Activated T-helper 1 cell treated with anti-CD3 and anti-CD28 coated beads, Interleukin-12 subunit alpha, Interleukin-12 subunit beta, Interleukin-2, Interleukin-4 antibody, amounts not matched to agents 30 ng/mL and 10 ng/mL and 1 ng/mL, durations not matched to agents 14 hours and 24 hours and 36 hours (primary cell): ENCODE data around the gene SHROOM3. TPM values are rescaled to one million over a fixed set of nuclear protein-coding genes. Genes with fewer than 3 reads are reported as not detected.

Experiments used
- DNase-seq: peaks from one replicate; pipeline ENCODE4 v3.0.0; 2021; ENCODE audit warnings: low spot score
- H3K27ac Mint-ChIP-seq: one replicate; pipeline ENCODE4 v1.8.0; 2021; ENCODE audit warnings: mild to moderate bottlenecking, mixed read lengths
- H3K27me3 Mint-ChIP-seq: one replicate; pipeline ENCODE4 v1.8.0; 2022; ENCODE audit warnings: mild to moderate bottlenecking, moderate library complexity, mixed read lengths; ENCODE audit not compliant: insufficient read depth
- H3K36me3 Mint-ChIP-seq: one replicate; pipeline ENCODE4 v1.8.0; 2021; ENCODE audit warnings: low read depth, mixed read lengths
- H3K4me1 Mint-ChIP-seq: one replicate; pipeline ENCODE4 v1.8.0; 2021; ENCODE audit warnings: low read depth, mixed read lengths
- H3K4me3 Mint-ChIP-seq: one replicate; pipeline ENCODE4 v1.8.0; 2021; ENCODE audit warnings: mild to moderate bottlenecking, moderate library complexity, mixed read lengths
- H3K9me3 Mint-ChIP-seq: one replicate; pipeline ENCODE4 v1.8.0; 2021; ENCODE audit warnings: mixed read lengths
- intact Hi-C: fragments of 100-400 bp; cut with micrococcal nuclease; formaldehyde crosslinking; loops from one replicate; pipeline ENCODE4 v1.15.1; 2024
- total RNA-seq: library from RNA; stranded (reverse); gene quantifications from 2 replicates; pipeline ENCODE4 v1.2.3, GENCODE V29; 2022

Gene SHROOM3
- total RNA-seq, 1 donor from 2014 or later = 0.05 TPM

DNA sequence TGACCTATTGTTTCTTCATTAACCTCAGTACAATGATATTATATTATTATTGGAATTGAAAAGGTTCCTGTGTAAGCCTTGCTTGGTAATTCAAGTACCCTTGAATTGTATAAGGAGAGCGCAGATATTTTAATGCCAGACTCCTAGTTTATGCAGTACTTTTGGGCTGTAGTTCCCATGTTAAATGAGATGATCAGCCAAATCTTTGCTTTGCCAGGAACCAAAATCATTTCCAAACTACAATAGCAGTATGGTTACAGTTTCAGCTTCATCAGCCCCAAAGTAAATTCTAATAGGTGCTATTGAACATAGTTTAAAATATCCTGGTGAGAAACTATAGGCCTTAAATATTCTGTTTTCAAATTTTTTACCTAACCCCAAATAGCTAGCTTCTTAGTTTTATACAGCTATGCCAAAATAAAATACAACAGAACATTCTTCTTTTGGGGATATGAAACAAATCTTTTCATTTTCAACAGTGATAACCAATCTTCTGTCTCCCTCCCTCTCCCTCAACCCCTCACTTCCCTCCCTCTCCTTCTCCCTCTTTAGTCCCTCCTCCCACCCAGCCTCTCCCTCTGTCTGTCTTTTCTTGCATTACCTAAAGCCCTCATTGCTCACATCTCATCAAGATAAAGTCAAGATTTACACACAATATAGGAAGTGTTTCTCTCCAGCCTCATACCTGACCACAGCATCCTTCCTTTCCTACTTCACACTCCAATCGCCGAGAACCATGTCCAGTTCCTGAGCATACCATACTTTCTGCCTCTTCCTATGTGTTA is 190.1 kb downstream of the SHROOM3 start:
- intact Hi-C loops = no loop called here
- no peak for DNase-seq
- H3K4me1 Mint-ChIP-seq = no peaks in the 10 kb centered on the region
- H3K27ac Mint-ChIP-seq = no peak overlapping the region
- H3K4me3 Mint-ChIP-seq = no peak overlapping the region
- H3K9me3 Mint-ChIP-seq = no peaks in the 10 kb centered on the region
- H3K27me3 Mint-ChIP-seq = peaks cover 2% of the 10 kb centered on the region
- no peaks in the 10 kb centered on the region for H3K36me3 Mint-ChIP-seq

DNA sequence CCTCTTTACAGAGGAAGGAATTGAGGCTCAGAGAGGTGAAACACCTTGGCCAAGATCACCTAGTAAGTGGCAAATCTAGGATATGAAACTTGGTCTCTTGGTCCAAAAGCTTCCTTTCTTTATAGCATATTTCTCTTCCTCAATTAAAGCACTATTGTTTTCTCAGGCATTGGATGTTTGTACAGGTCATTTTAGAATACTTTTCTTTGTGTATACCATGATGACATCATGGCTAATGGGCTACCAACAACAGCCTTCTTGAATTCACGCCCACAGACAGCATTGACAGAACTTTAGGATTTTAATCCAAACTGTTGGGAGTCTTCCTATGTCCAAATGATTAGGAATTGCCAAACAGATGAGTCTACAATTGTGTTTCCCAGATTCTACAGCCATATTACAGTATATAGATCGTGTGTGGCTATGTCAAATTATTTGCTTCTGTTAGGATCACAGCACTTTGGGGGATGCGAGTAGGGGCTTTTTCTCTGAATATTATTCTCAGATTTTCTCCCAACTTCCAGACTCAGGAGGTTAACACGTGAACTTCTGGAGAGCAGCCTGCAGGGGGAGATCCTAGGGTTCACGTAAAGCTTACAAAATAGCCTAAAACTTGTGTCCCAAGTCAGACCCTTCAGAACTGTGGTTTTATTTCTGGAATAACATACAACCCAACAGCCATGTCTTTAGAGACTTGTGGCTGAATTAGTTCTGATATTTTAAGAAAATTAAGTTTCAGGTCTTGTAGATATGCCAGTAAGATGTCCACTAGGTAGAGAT is 191.8 kb downstream of the SHROOM3 start:
- Mint-ChIP-seq H3K27me3 (peaks cover 4% of the 10 kb centered on the region), H3K4me1 (no peaks in the 10 kb centered on the region), H3K36me3 (no peaks in the 10 kb centered on the region), H3K9me3 (no peaks in the 10 kb centered on the region), H3K4me3 (no peak overlapping the region), H3K27ac (no peak overlapping the region)
- DNase-seq = no peak
- intact Hi-C loops = no loop called here

DNA sequence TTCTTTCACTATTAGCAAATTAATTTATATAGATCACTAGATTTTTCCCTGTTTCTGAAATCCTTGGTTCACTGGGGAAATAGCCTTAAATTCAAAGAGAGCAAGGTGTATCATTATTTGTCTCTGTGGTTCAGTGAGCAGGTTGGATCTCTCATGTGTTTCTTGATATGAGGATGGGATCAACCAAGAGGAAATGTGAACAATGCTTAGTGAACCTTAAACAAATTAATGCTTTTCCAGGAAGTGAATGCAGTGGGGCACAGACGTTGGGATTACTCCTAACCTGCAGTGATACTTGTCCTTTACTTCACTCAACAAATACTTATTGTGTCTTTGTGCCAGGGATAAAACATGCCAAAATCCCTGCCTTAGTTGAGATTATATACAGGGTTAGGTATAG is 193.2 kb downstream of the SHROOM3 start:
- Mint-ChIP-seq H3K27me3 (peaks cover 4% of the 10 kb centered on the region), H3K27ac (no peak overlapping the region), H3K4me1 (no peaks in the 10 kb centered on the region), H3K36me3 (no peaks in the 10 kb centered on the region), H3K9me3 (no peaks in the 10 kb centered on the region), H3K4me3 (no peak overlapping the region)
- no peak for DNase-seq
- intact Hi-C loops = no loop called here

DNA sequence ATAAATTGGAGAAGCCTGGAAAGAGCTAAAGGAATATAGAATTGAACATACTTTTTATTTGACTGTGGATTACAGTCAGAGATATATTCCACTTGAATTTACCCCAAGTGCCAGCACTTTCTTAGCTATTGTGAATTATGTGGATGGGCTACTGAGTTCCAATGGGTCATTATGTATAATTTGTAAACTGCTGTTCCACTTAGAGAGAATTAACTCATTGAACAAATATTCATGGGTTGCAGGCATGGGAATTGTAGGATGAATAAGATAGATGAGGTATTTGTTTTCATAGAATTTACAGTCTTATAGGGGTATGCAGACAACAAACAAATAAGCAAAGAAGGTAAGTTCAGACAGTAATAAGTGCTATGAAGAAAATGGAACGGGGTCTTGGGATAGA is 195.7 kb downstream of the SHROOM3 start:
- intact Hi-C loops = no loop called here
- Mint-ChIP-seq H3K27ac (no peak overlapping the region), H3K27me3 (peaks cover 8% of the 10 kb centered on the region), H3K4me3 (no peak overlapping the region), H3K4me1 (no peaks in the 10 kb centered on the region), H3K9me3 (no peaks in the 10 kb centered on the region), H3K36me3 (no peaks in the 10 kb centered on the region)
- no peak for DNase-seq

DNA sequence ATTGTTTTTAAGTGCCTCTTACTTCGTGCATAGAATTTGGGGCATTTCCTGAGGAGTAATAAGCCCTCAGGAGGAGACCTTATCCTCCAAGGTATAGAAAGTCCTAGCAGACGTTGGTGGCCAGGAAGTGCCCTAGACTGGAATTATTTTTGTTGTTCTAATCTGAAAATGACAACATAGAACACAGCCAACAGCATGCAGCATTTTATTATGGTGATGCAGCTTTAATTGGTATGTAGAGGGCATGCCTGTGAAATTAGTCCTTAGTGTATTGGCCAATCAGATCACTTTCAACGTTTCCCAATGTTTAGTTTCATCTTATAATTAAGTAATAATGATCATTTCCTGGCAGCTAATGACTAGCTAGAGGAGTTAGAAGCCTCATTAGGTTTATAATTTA is 199.2 kb downstream of the SHROOM3 start:
- H3K4me1 Mint-ChIP-seq = no peaks in the 10 kb centered on the region
- no peaks in the 10 kb centered on the region for H3K36me3 Mint-ChIP-seq
- H3K9me3 Mint-ChIP-seq = no peaks in the 10 kb centered on the region
- H3K27ac Mint-ChIP-seq = no peak overlapping the region
- H3K27me3 Mint-ChIP-seq = peaks cover 9% of the 10 kb centered on the region
- no peak for DNase-seq
- no peak overlapping the region for H3K4me3 Mint-ChIP-seq
- intact Hi-C loops = no loop called here

DNA sequence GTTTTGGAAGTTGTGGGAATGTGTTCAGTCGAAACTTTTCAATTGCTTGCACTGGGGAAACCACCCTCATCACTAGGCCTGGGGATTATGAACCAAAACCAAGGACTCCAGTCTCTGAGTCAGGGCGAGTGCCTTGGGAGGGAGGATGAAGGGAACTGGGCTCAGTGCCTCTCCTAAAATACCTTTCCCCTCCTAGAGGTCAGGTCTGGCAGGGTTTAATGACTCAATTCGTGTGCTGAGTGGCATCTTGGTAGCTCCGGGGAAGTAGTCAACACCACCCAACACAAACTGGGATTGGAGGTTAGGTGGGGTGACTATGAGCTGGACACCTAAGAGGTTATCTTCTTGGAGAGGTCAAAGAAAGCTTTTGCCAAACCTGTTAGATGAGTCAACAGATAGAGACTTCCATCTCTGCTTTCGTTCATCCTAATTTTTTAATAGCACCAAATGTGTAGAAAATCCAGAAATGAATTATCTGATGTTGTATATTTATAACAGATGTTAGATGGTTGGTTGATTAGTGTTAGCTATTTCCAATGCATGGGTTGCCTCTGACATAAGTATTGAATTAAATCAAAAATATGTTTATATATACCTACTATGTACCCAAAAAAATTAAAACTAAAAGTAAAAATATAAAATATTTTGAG is 202.8 kb downstream of the SHROOM3 start:
- no peaks in the 10 kb centered on the region for H3K9me3 Mint-ChIP-seq
- no peak for DNase-seq
- no peaks in the 10 kb centered on the region for H3K36me3 Mint-ChIP-seq
- intact Hi-C loops = no loop called here
- no peak overlapping the region for H3K27ac Mint-ChIP-seq
- peaks cover 14% of the 10 kb centered on the region for H3K27me3 Mint-ChIP-seq
- H3K4me1 Mint-ChIP-seq = no peaks in the 10 kb centered on the region
- no peak overlapping the region for H3K4me3 Mint-ChIP-seq

DNA sequence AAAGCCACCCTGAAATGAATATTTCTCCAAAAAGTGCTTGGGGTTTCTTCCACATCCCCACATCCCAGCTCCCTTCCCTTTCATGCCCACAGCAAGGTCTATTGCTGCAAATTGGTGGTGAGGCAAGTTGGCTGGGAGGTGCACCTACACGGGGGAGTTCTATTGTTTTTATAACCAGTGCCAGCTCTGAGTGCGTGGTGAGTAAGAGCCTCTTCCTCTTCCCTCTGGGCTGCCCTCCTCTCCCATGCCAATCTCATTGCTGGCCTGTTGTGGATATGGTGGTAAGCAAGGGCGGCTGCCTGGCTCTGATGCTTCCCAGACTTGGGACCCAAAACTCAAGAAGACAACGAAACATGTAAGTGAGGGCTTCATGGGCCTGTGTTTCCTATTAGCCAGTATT is 204.3 kb downstream of the SHROOM3 start:
- Mint-ChIP-seq H3K27me3 (peaks cover 14% of the 10 kb centered on the region), H3K9me3 (no peaks in the 10 kb centered on the region), H3K4me1 (no peaks in the 10 kb centered on the region), H3K27ac (no peak overlapping the region), H3K4me3 (no peak overlapping the region), H3K36me3 (no peaks in the 10 kb centered on the region)
- DNase-seq = no peak
- intact Hi-C loops = no loop called here

DNA sequence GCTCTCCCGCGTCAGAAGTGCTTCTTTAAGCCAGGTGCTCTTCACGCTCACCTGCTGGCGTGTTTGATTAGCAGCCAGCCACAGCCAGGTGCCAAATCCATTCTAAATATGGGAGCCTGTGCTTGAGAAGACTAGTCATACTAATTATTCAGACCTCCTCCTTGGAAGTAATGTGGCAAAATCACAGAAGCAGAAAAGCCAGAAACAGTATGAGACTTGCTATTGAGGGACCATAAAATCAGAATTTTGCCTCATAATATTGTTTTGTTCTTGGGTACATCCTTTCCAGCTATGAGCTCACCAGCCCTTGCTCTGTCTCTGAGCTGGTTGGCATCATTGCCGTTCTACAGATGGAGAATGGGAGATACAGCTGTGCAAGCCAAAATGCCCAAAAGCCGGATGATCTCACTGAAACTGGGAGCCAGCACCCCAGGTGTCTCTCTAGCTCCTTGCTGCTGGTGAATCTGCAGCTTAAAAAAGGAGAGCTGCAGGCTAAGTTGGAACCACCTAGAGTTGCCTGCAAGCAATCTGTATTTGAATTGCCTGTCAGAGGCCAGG is 205.4 kb downstream of the SHROOM3 start:
- H3K27me3 Mint-ChIP-seq = peaks cover 10% of the 10 kb centered on the region
- no peak for DNase-seq
- no peaks in the 10 kb centered on the region for H3K36me3 Mint-ChIP-seq
- H3K27ac Mint-ChIP-seq = no peak overlapping the region
- no peak overlapping the region for H3K4me3 Mint-ChIP-seq
- intact Hi-C loops = no loop called here
- no peaks in the 10 kb centered on the region for H3K9me3 Mint-ChIP-seq
- no peaks in the 10 kb centered on the region for H3K4me1 Mint-ChIP-seq

DNA sequence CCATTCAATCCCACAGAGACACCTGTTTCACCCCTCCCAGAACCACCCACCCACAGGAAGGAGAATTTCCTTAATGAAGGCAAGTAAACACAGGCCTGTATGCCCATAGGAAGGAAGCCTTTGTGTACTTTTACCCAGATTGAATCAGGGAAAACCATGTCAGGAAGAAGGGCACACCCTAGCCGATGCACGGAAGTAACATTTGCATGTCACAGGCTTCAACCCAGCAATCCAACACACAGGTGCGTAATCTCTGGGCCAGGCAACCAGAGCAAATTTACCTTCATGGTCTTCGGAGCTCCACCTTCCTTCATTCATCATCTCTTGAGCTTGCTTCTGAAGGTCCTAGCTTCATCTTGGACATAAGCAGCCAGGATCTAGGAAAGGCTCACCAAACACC is 206.3 kb downstream of the SHROOM3 start:
- DNase-seq = no peak
- Mint-ChIP-seq H3K27ac (no peak overlapping the region), H3K9me3 (no peaks in the 10 kb centered on the region), H3K4me1 (no peaks in the 10 kb centered on the region), H3K36me3 (no peaks in the 10 kb centered on the region), H3K27me3 (peaks cover 8% of the 10 kb centered on the region), H3K4me3 (no peak overlapping the region)
- intact Hi-C loops = no loop called here

DNA sequence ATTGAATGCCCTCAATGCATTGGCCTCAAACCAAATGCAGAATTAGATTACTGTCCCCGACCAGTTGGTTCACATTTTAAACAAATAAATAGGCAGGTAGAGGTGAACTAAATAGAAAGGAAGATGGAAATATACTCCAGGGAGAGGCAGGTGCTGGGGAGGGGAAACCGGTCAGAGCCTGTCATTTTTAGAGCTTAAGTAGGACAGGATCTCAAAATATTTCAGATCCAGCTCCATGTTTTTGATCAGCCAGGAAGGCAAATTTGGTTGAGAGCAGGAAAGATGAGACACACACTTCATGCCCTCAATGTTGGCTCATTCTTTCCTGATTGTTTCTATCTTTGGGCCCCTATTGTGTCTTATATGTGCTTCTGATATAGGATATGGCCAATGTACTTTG is 206.7 kb downstream of the SHROOM3 start:
- Mint-ChIP-seq H3K4me3 (no peak overlapping the region), H3K27ac (no peak overlapping the region), H3K27me3 (peaks cover 8% of the 10 kb centered on the region), H3K9me3 (no peaks in the 10 kb centered on the region), H3K4me1 (no peaks in the 10 kb centered on the region), H3K36me3 (no peaks in the 10 kb centered on the region)
- intact Hi-C loops = no loop called here
- no peak for DNase-seq

DNA sequence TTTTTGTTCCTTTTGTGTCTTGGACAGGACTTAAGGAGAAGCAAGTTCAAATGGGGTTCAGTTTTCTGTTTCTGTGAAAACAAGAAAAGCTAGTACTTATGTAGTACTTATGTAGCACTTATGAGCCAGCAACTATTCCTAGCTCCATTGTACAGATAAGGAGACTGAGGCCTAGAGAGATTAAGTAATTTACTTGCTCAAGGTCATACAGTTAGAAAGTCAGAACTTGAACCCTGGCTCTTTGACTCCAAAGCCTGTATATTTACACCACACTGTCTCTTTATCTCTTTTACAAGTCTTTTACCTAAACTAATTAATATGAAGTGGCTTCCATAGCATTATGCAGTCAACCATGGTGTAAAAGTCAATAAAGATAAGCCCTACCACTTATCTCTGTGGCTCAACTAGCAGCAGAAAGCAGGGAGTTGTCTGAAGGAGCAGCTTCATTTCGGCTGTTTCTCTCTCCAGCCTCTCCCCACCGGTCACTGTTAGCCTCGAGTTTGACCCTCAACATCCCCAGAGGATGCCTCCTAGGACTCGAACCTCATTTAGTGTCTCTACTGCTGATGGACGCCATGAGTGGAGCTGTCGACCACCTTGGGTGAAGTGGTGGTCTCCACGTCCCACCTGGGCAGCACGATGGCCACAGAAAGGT is 209.9 kb downstream of the SHROOM3 start:
- intact Hi-C loops = no loop called here
- H3K36me3 Mint-ChIP-seq = no peaks in the 10 kb centered on the region

DNA sequence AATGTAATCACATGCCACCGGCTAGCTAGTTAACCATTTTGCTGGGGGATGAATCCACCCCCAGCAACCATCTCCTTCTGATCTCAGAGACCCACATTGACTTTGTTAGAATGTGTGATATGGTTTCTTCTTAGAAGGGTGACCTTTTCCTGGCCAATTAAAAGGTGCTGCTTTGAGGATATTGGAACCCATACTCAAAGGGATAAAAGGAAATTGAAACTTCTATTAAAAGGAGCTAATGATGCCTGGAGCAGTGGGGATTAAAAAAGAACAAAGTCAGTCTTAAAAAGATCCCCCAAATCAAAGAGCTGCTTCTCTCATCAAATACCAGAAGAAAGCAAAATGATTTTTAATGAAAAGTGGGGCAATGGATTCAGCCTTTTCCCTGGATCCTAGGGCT is 214.1 kb downstream of the SHROOM3 start:
- intact Hi-C loops = no loop called here
- no peaks in the 10 kb centered on the region for H3K4me1 Mint-ChIP-seq
- no peak for DNase-seq
- H3K4me3 Mint-ChIP-seq = no peak overlapping the region
- H3K27me3 Mint-ChIP-seq = peaks cover 5% of the 10 kb centered on the region
- no peaks in the 10 kb centered on the region for H3K36me3 Mint-ChIP-seq
- H3K27ac Mint-ChIP-seq = no peak overlapping the region
- no peaks in the 10 kb centered on the region for H3K9me3 Mint-ChIP-seq

More for the DNA sequence above, 209.9 kb downstream of the SHROOM3 start:
- Mint-ChIP-seq H3K4me3 (no peak overlapping the region), H3K27ac (no peak overlapping the region), H3K27me3 (peaks cover 13% of the 10 kb centered on the region), H3K9me3 (no peaks in the 10 kb centered on the region), H3K4me1 (no peaks in the 10 kb centered on the region)
- no peak for DNase-seq
